HG02623 (cell line): ENCODE measurements around the gene GLYAT.
"Not testable (repeated sequence)": the region's sequence is repeated elsewhere in the genome, so short reads cannot be mapped to it uniquely, and the experiment has no call there.

ENCODE experiments used
- ATAC-seq: cut with Tn5 transposase; IDR thresholded peaks from one replicate; pipeline ENCODE4 v1.9.1; 2021; ENCODE audit warnings: moderate library complexity; ENCODE audit not compliant: unreplicated experiment

Gene GLYAT

GRCh38 chr11:58744988-58745704 is 13.4 kb upstream of the GLYAT start:
- ATAC-seq, result no peak

GRCh38 chr11:58742981-58743880 is 11.5 kb upstream of the GLYAT start:
- no peak for ATAC-seq

GRCh38 chr11:58742140-58742539 is 10.4 kb upstream of the GLYAT start:
- ATAC-seq, result peak; percentile 57

- ATAC-seq, result no peak
Measured at GRCh38 chr11:58741127-58741526, 9.4 kb upstream of the GLYAT start.

GRCh38 chr11:58740447-58740846 is 8.7 kb upstream of the GLYAT start:
- no peak for ATAC-seq

GRCh38 chr11:58739725-58740430 is 8.1 kb upstream of the GLYAT start:
- no peak for ATAC-seq

GRCh38 chr11:58734681-58735490 is 3.1 kb upstream of the GLYAT start:
- no peak for ATAC-seq

- no peak for ATAC-seq
Measured at GRCh38 chr11:58730507-58731089, 1.1 kb downstream of the GLYAT start.

GRCh38 chr11:58727415-58727797 is 4.3 kb downstream of the GLYAT start:
- ATAC-seq, result no peak

- ATAC-seq, result no peak
Measured at GRCh38 chr11:58726737-58727414, 4.9 kb downstream of the GLYAT start.

- ATAC-seq, result no peak
Measured at GRCh38 chr11:58719406-58720117, 12.2 kb downstream of the GLYAT start.

- no peak for ATAC-seq
Measured at GRCh38 chr11:58712531-58712930, 19.2 kb downstream of the GLYAT start.

- no peak for ATAC-seq
Measured at GRCh38 chr11:58711832-58712231, 19.9 kb downstream of the GLYAT start.

GRCh38 chr11:58707767-58708166 is 24.0 kb downstream of the GLYAT start:
- no peak for ATAC-seq

GRCh38 chr11:58696825-58697224 is 34.9 kb downstream of the GLYAT start:
- ATAC-seq, result not testable (repeated sequence)

GRCh38 chr11:58693026-58693425 is 38.7 kb downstream of the GLYAT start:
- ATAC-seq, result no peak

GRCh38 chr11:58691675-58692074 is 40.1 kb downstream of the GLYAT start:
- no peak for ATAC-seq

GRCh38 chr11:58688789-58689503 is 42.8 kb downstream of the GLYAT start:
- ATAC-seq, result no peak
